GM19035 (cell line): Measurements from ENCODE around the gene CACNB3.
"Not testable (repeated sequence)": the region's sequence is repeated elsewhere in the genome, so short reads cannot be mapped to it uniquely, and the experiment has no call there.

Experiments
- ATAC-seq: cut with Tn5 transposase; IDR thresholded peaks from one replicate; pipeline ENCODE4 v1.9.1; 2021; ENCODE audit not compliant: unreplicated experiment

The CACNB3 gene

DNA sequence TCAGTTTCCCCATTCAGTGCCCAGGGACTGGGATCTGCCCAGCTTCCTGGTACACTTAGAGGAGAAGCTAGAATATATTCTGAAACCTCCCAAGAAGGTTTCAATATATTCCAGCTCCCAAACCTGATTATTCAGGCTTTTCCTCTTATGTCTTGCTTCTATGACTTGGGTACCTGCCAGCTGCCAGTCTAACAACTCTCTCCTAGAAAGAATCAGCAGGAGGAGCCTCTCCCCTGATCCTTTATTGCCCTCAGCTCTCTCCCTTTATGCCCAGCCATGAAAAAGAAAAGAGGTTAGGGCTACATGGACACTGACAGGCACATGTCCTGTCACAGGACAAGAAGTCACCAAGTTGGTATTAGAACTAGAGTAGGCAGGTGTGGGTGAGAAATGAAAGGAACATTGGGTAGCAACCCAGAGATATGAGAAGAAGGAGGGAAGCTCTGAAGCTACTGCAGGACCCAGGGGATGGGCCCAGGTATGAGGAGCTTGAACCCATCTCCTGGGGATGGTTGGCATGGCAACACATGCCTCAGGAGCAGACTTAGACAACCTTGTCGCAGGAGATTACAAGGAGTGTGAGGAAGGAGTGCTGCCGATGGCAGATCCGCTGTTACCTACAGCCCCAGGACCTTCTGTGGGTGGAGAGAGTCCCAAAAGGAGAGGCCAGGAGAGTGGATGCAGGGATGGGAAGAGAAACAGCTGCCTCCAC lies 2.0 kb upstream of the CACNB3 start:
- no peak for ATAC-seq

DNA sequence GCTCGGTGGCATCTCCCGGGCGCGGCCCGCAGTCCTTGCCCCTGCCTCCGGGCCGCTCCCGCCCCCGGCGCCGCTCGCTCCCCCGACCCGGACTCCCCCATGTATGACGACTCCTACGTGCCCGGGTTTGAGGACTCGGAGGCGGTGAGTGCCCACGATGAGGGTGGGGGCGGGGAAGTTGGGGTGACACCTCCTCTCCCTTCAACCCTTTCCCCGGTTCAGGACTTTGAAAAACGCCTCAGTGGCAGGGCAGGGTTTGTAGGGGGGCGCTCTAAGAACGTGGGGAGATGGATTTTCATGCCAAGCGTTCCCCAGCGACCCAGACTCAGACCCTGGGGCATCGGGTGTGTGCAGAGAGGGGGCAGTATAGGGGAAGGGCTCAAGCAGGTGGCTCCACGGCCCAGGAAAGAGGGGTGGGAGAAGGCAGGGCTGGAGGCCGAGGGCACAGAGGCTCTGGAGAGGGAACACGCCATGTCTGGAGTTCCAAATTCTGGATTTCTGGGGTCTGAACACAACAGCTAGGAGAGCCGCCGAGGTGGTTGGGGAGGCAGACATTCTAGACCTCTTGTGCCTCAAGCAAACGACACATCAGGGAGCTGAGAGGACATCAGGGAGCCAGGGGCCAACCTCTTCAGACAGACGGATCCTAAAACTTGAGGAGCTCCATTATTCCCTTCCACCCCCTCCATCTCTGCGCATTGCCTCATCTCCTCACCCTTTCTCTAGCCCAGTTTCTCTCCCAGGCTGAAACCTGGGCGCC lies 715 bp downstream of the CACNB3 start:
- ATAC-seq, result no peak

DNA sequence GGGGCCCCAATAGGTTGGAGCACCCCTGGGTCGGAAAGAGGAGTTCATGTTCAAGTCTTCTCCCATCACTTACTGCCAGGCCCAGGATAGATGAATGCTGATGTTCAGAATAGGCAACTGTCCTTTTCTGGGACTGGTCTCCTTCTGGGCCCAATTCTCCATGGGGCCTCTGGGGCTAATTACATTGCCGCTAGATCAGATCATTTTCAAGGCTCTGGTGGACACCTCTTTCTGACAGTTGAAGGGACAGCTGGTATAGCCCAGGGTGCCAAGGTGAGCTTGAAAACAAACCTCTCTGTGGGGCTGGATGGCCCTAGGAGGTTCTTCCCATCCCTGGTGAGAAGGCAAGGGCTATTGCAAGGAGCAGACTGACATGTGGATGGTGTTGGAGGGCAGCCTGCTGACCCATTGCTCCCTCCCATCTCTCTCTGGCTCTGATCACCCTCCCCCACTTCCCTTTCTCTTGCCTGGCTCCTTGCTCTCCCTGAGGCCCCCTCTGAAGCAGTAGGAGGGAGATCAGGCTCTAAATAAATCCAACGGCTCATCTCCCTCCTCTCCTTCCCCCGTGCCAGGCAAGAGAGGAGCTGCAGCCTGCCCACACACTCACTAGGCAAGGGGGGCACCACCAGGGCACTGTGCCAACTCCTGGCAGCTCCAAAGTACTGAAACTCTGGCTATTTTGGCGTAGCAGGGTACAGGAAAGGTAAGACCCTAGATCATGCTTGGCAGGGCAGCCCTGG lies 1.9 kb downstream of the CACNB3 start:
- no peak for ATAC-seq

DNA sequence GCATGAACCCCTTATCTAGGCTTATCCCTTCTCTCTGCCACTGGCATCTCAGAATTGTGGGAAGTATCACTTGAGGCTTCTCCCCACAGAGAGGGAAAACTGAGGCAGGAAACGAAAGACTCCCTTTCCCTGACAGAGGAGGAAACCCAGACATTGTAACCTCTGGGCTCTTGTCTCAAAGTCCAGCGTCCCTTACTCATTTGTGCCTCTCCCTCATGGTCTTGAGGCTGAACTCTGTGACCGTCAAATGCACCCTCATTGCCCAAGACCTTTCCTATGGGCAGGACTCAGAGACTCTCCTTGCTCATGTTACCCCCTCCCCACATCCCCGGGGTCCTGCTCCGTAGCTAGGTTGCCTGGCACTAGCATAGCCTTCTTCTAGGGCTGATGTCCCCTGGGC lies 3.8 kb downstream of the CACNB3 start:
- ATAC-seq, result no peak

DNA sequence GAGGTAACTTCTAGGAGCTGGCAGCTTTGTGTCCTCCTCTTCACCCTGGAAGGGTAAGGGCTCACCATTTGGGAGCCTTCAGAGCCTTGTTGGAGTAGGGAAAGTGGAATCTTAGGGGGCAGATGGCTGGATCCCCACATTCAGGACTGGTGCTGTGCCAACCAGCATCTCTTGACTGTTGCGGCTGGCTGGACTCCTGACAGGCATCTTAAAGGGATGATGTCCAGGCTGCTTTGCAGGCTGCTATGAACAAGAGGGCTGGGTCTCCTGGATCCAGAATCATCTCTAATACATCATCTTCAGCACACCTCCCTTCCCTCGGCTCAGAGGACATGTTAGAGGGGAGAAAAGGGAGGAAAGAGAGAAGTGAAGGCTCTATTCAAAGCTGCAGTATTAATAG lies 4.4 kb downstream of the CACNB3 start:
- ATAC-seq, result no peak

DNA sequence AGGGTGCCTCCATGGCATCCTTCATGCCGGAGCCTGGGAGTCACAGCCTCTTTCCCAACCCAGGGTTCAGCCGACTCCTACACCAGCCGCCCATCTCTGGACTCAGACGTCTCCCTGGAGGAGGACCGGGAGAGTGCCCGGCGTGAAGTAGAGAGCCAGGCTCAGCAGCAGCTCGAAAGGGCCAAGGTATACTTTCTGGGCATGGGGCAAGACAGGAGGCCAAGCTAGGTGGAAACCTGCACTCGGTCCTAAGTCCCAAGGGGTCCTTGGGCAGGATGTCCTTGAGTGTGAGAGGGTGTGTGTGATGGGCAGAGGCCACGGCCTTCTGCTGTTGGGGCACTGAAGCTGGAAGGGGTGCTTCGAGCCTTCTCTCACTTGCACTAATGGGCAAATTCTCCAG lies 5.0 kb downstream of the CACNB3 start:
- ATAC-seq, result no peak

DNA sequence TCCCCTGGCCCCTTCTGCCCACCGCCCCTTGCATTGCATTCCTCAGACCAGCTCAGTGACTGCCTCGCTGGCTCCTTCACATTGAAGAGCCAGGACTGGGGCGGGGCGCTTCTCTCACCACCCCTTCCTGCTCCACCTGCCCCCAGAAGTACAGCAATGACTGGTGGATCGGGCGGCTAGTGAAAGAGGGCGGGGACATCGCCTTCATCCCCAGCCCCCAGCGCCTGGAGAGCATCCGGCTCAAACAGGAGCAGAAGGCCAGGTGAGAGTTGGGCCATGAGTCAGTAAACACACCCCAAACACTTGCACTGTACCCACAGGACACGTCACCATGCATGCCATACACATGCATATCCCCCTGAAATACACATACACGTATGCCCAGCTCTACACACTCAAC lies 5.8 kb downstream of the CACNB3 start:
- ATAC-seq, result no peak

DNA sequence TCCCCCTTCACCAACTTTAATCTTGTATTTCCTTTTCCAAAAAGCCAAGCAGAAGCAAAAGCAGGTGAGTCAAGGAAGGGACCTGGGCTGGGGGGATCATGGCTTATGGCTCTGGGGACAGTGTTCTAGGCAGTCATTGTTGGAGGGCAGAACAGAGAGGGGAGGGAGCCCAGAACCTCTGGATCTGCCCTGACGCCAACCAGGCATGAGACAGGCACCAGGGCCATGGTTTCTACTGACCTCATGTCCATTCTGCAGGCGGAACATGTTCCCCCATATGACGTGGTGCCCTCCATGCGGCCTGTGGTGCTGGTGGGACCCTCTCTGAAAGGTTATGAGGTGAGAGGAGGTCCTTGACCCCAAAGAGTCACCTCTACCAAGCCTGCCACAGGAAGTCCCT lies 6.6 kb downstream of the CACNB3 start:
- ATAC-seq, result no peak

DNA sequence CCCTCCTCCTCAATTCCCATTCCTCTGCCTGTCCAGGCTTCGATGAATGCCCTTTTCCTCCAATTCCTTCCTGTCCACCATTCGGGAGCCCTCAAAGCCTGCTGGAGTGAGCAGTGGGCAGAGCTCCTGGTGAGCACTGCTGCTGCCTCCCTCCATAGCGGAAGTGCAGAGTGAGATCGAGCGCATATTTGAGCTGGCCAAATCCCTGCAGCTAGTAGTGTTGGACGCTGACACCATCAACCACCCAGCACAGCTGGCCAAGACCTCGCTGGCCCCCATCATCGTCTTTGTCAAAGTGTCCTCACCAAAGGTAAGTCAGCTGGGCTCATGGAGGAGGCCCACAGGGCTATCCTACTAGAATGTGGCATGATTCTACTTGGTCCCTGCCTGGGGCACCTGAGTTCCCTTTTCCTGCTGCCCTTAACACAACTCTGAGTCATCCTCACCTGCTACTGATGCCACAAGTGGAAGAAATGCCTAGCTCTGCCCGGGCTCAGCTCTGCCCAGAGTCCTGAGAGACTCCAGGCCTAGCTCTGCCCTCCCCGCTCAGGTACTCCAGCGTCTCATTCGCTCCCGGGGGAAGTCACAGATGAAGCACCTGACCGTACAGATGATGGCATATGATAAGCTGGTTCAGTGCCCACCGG lies 8.0 kb downstream of the CACNB3 start:
- ATAC-seq, result no peak

DNA sequence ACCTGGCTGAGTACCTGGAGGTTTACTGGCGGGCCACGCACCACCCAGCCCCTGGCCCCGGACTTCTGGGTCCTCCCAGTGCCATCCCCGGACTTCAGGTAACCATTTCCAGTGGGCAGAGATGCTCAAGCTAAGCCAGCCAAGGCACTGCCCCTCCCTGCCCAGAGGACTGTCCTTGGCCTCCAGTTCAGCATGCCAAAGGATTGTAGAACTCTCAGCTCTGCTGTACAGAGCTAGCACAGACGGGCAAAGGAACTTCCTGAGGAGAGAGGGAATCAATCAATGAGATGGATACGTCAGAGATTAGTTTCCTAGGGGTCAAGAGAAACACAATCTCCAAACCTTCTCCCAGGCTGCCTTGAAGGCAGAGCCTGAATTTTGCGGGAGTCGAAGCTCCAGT lies 8.7 kb downstream of the CACNB3 start:
- ATAC-seq, result no peak

DNA sequence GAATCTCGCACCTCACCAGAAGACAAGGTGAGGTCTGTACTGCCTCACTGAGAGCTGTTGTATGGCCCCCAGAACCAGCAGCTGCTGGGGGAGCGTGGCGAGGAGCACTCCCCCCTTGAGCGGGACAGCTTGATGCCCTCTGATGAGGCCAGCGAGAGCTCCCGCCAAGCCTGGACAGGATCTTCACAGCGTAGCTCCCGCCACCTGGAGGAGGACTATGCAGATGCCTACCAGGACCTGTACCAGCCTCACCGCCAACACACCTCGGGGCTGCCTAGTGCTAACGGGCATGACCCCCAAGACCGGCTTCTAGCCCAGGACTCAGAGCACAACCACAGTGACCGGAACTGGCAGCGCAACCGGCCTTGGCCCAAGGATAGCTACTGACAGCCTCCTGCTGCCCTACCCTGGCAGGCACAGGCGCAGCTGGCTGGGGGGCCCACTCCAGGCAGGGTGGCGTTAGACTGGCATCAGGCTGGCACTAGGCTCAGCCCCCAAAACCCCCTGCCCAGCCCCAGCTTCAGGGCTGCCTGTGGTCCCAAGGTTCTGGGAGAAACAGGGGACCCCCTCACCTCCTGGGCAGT lies 9.3 kb downstream of the CACNB3 start:
- ATAC-seq, result no peak

DNA sequence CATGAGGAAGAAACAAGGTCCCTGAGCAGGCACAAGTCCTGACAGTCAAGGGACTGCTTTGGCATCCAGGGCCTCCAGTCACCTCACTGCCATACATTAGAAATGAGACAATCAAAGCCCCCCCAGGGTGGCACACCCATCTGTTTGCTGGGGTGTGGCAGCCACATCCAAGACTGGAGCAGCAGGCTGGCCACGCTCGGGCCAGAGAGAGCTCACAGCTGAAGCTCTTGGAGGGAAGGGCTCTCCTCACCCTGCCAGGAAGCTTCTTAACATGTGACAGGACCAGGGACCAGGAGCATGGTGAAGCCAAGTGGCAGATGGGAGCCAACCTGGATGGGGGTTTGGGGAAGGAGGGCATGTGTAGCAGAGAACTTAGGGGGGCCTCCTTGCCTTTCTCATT lies 10.0 kb downstream of the CACNB3 start:
- ATAC-seq, result no peak

DNA sequence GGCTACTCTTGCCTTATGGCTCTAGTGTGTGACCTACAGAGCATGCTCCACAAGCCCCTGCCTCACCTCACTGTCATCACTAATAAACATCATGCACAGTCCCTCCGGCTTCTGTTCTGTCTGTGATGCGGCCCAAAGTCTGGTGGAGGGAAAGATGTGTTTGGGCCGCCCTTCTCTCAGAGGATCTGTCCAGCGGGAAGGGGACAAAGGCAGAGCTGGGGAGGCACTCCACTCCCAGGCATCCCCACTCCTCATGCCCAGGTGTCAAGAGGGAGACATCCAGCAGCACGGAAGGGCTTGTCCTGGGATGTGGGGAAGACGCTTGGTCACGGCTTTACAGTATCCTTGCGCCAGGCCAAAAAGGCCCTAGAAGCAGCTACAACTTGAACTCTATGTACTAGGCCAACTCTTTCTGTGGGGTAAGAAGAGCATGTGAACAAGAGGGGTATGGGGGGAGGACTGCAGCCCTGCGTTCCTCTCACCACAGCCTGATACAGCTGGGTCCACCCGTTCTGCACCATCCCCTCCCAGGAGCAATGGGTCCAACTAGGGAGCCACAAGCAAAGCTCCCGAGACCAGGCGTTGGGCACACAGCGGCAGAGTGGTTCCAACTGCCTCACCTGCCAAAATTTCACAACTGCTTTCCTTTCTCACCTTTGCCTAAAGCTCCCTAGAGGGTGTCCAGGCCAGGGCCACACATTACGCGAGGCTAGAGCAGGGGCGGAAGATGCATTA lies 10.7 kb downstream of the CACNB3 start:
- ATAC-seq, result no peak

DNA sequence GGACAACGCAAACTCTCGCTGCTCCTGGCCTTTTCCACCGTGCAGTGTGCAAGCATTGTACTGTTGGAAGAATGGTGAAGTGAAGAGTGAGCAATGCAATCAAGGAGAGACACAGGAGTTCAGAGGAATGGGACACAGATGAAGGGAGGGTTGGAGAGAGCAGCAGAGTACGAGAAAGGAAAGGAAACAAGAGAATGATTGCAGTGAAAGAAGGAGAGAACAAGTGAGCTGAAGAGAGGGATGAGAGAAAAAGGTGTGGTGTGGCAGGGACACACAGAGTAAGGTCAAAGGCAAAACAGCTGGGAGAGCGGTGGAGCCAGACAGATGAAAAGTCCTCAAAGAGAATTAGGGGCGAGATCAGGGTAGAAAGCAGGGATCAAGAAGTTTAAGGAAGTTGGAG lies 13.0 kb downstream of the CACNB3 start:
- no peak for ATAC-seq

DNA sequence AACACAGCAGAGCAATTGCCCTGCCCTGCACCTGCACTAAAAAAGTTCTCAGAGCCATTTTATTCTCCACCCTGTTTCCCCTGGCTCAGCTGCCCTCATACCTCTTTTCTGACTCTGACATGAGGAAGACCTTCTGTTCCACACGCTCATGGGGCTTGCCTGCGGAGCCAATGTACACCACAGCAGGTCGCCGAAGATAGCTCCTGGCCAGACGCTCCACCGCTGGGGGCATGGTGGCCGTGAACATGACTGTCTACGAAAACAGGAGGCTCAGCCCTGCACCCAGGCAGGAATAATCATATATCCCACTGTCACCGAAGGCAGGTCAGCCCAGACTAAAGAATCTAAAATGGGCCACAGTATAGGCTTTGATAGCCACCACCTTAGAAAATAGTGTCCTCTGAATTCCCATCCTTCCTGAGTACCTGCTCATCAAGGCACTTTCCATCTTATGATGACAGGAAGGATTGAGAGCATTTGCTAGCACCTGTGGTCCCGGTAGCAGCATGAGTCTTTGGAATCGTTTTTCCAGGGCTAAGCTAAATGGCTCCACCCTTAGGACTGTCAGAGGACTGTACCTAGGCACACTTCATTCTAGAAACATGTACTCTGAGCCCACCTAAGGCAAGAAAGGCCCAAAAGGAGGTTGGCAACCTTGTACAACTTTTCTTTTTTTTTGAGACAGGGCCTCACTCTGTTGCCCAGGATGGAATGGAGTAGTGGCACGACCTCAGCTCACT lies 14.2 kb downstream of the CACNB3 start:
- no peak for ATAC-seq

DNA sequence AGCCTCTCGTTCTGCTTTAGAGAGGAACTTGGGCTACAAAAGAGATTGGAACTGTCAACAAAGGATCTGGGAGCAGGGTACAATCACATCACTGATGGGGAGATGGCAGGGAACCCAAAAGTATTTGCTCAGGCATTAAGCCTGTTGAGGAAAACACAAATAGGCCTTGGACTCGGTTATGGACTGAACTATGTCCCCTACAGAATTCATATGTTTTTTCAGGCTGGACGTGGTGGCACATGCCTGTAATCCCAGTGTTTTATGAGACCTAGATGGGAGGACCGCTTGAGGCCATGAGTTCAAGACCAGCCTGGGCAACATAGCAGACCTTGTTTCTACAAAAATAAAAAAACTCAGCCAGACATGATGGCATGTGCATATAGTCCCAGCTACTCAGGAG lies 19.8 kb downstream of the CACNB3 start:
- ATAC-seq, result no peak

DNA sequence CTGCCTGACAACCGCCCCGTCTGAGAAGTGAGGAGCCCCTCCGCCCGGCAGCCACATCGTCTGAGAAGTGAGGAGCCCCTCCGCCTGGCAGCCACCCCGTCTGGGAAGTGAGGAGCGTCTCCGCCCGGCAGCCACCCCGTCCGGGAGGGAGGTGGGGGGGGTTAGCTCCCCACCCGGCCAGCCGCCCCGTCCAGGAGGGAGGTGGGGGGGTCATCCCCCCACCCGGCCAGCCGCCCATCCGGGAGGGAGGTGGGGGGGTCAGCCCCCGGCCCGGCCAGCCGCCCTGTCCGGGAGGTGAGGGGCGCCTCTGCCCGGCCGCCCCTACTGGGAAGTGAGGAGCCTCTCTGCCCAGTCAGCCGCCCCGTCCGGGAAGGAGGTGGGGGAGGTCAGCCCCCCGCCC lies 23.7 kb downstream of the CACNB3 start:
- ATAC-seq, result not testable (repeated sequence)

DNA sequence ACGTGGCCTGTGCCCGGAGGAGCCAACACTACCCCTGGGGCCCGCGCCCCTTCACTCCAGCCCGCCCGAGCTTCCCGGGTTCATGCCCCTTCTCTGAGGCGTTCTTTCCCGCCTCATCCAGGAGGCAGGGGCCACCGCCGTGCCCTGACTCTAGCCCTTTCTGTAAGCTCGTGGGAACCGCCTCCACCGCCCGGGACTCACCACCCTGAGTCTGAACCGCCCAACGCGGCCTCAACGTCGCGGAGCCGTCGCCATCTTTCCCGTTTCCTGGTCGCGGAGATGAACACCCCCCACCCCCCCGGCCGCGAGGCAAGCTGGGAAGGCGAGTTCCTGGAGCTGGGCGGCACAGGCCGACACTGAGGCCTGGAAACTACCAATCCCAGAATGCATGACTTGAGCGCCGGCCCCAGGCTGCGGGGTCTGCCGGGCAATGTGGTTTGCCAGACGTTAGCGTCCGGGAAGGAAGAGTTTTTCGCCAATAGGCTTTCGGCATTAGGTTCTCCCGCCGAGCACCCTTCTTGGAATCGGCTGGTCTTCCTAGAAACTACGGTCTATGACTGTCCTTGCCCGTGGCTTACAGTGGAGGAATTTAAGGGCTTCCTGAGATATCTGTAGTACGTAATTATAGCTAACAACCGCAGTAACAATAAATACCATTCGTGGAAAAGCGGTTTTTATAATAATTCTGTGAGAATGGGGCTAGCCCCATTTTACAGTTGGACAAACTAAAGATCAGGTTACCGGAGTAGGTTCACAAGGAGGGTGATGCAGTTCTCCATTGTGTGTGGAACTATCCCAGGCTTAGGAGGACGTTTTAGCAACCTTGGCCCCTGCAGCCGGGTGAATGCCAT lies 33.8 kb downstream of the CACNB3 start, which contains the start of gene DDX23:
Gene DDX23, minus strand, starts transcription at position 281 of the 851 bp plus-strand sequence. CDS start 6,381 bp downstream, outside the sequence.
- ATAC-seq, result peak; percentile 90
